H9 (cell line): ENCODE results near the gene MRC2. TPM values are rescaled to one million over a fixed set of nuclear protein-coding genes. Genes with fewer than 3 reads are reported as not detected.

ENCODE experiments used
- DNase-seq: peaks from one replicate; pipeline ENCODE4 v3.0.0-alpha.2; 2017
- H2AFZ ChIP-seq: one replicate; pipeline ENCODE4 v1.6.1; 2013; ENCODE audit warnings: mild to moderate bottlenecking, low read length, control low read depth, moderate library complexity
- H2AK5ac ChIP-seq: 2 replicates; pipeline ENCODE4 v1.6.1; 2013; ENCODE audit warnings: low read length, control low read depth, mixed read lengths; ENCODE audit not compliant: insufficient read length
- H2BK120ac ChIP-seq: one replicate; pipeline ENCODE4 v1.6.1; 2013; ENCODE audit warnings: low read depth, mild to moderate bottlenecking, low read length, control low read depth, inconsistent platforms; ENCODE audit not compliant: poor library complexity, severe bottlenecking
- H2BK12ac ChIP-seq: 2 replicates; pipeline ENCODE4 v1.6.1; 2013; ENCODE audit warnings: low read length, control low read depth, mixed read lengths, low read depth; ENCODE audit not compliant: insufficient read length
- H2BK15ac ChIP-seq: 2 replicates; pipeline ENCODE4 v1.6.1; 2013; ENCODE audit warnings: low read depth, low read length, control low read depth
- H2BK20ac ChIP-seq: one replicate; pipeline ENCODE4 v1.6.1; 2013; ENCODE audit warnings: low read depth, mild to moderate bottlenecking, low read length, control low read depth, inconsistent platforms; ENCODE audit not compliant: poor library complexity, severe bottlenecking
- H2BK5ac ChIP-seq: 2 replicates; pipeline ENCODE4 v1.6.1; 2013; ENCODE audit warnings: low read length, control low read depth, mixed read lengths; ENCODE audit not compliant: insufficient read length
- H3K14ac ChIP-seq: 2 replicates; pipeline ENCODE4 v1.6.1; 2013; ENCODE audit warnings: low read length, control low read depth; ENCODE audit not compliant: insufficient read depth
- H3K18ac ChIP-seq: 2 replicates; pipeline ENCODE4 v1.6.1; 2013; ENCODE audit warnings: low read depth, mild to moderate bottlenecking, mixed read lengths, low read length, control low read depth; ENCODE audit not compliant: insufficient read length
- H3K23ac ChIP-seq: 2 replicates; pipeline ENCODE4 v1.6.1; 2013; ENCODE audit warnings: low read length, control low read depth, mixed read lengths, low read depth; ENCODE audit not compliant: insufficient read length
- H3K23me2 ChIP-seq: 2 replicates; pipeline ENCODE4 v1.6.1; 2013; ENCODE audit warnings: low read depth, mild to moderate bottlenecking, mixed read lengths, low read length, control low read depth; ENCODE audit not compliant: insufficient read length, poor library complexity, severe bottlenecking
- H3K27ac ChIP-seq: 2 replicates; pipeline ENCODE4 v1.5.1; 2013; ENCODE audit warnings: low read length, control low read depth, mixed read lengths, low read depth; ENCODE audit not compliant: insufficient read length
- H3K27me3 ChIP-seq: 2 replicates; pipeline ENCODE4 v1.6.1; 2013; ENCODE audit warnings: low read length, control low read depth, inconsistent platforms; ENCODE audit not compliant: insufficient read depth
- H3K4ac ChIP-seq: 2 replicates; pipeline ENCODE4 v1.6.1; 2013; ENCODE audit warnings: low read depth, mild to moderate bottlenecking, control low read depth, inconsistent platforms, low read length, moderate library complexity
- H3K4me1 ChIP-seq: 2 replicates; pipeline ENCODE4 v1.6.1; 2013; ENCODE audit warnings: low read length, control low read depth, inconsistent platforms; ENCODE audit not compliant: insufficient read depth
- H3K4me2 ChIP-seq: 2 replicates; pipeline ENCODE4 v1.6.1; 2013; ENCODE audit warnings: low read length, control low read depth, mixed read lengths; ENCODE audit not compliant: insufficient read length, insufficient read depth
- H3K56ac ChIP-seq: 2 replicates; pipeline ENCODE4 v1.6.1; 2013; ENCODE audit warnings: low read depth, mild to moderate bottlenecking, mixed read lengths, low read length, control low read depth; ENCODE audit not compliant: insufficient read length
- H3K79me1 ChIP-seq: 2 replicates; pipeline ENCODE4 v1.6.1; 2013; ENCODE audit warnings: low read depth, mild to moderate bottlenecking, moderate library complexity, low read length, control low read depth, inconsistent platforms; ENCODE audit not compliant: insufficient read depth, poor library complexity, severe bottlenecking
- H3K79me2 ChIP-seq: 2 replicates; pipeline ENCODE4 v1.6.1; 2013; ENCODE audit warnings: low read length, control low read depth, inconsistent platforms; ENCODE audit not compliant: insufficient read depth
- H3K9ac ChIP-seq: 2 replicates; pipeline ENCODE4 v1.6.1; 2013; ENCODE audit warnings: low read length, control low read depth, mixed read lengths; ENCODE audit not compliant: insufficient read length; ENCODE audit errors: extremely low read depth
- H3K9me3 ChIP-seq: one replicate; pipeline ENCODE4 v1.6.1; 2013; ENCODE audit warnings: low read depth, low read length, inconsistent platforms; ENCODE audit not compliant: control insufficient read depth
- H3T11ph ChIP-seq: one replicate; pipeline ENCODE4 v1.6.1; 2013; ENCODE audit warnings: mild to moderate bottlenecking, low read length, control low read depth, inconsistent platforms
- H4K20me1 ChIP-seq: one replicate; pipeline ENCODE4 v1.6.1; 2013; ENCODE audit not compliant: control insufficient read depth, insufficient read length, insufficient read depth
- H4K5ac ChIP-seq: 2 replicates; pipeline ENCODE4 v1.6.1; 2013; ENCODE audit warnings: low read depth, mild to moderate bottlenecking, mixed read lengths, low read length, control low read depth; ENCODE audit not compliant: insufficient read length
- H4K8ac ChIP-seq: replicated peaks from 2 replicates; pipeline ENCODE4 v1.6.1; 2013; ENCODE audit warnings: low read length, control low read depth, mixed read lengths, low read depth; ENCODE audit not compliant: insufficient read length
- H4K91ac ChIP-seq: 2 replicates; pipeline ENCODE4 v1.6.1; 2013; ENCODE audit warnings: low read depth, mild to moderate bottlenecking, moderate library complexity, mixed read lengths, low read length, control low read depth; ENCODE audit not compliant: insufficient read length
- H3K27ac Mint-ChIP-seq, 3 experiments: 2 replicates in 2 of 3; 3 replicates in 1 of 3; pipeline ENCODE4 v1.8.0; 2020 to 2021; ENCODE audit warnings: mixed read lengths in 3 of 3, mild to moderate bottlenecking in 1 of 3, moderate library complexity in 1 of 3
- H3K27me3 Mint-ChIP-seq: 2 replicates; pipeline ENCODE4 v1.8.0; 2021; ENCODE audit warnings: low read depth, mild to moderate bottlenecking, moderate library complexity, mixed read lengths
- H3K36me3 Mint-ChIP-seq, 3 experiments: 2 replicates in 2 of 3; 3 replicates in 1 of 3; pipeline ENCODE4 v1.8.0; 2020 to 2021; ENCODE audit warnings: low read depth in 3 of 3, mixed read lengths in 3 of 3; ENCODE audit not compliant: insufficient read depth in 1 of 3
- H3K4me1 Mint-ChIP-seq, 2 experiments: 2 replicates each; pipeline ENCODE4 v1.8.0; 2020; ENCODE audit warnings: mixed read lengths in 2 of 2
- H3K4me3 Mint-ChIP-seq, 2 experiments: 2 replicates in 1 of 2; 3 replicates in 1 of 2; pipeline ENCODE4 v1.8.0; 2020 to 2021; ENCODE audit warnings: mild to moderate bottlenecking in 2 of 2, mixed read lengths in 2 of 2, moderate library complexity in 1 of 2
- H3K9me3 Mint-ChIP-seq, 2 experiments: 2 replicates in 1 of 2; 3 replicates in 1 of 2; pipeline ENCODE4 v1.8.0; 2020; ENCODE audit warnings: mild to moderate bottlenecking in 2 of 2, mixed read lengths in 2 of 2, moderate library complexity in 1 of 2
- CTCF ChIP-seq: fragments of 200-600 bp; sonication (generic); conservative IDR thresholded peaks from 3 replicates; pipeline ENCODE4 v1.8.0; 2021; ENCODE audit warnings: antibody characterized with exemption, mild to moderate bottlenecking
- WGBS: extraction: QIAGEN DNeasy Blood & Tissue Kit; methylation state at CpG from one replicate; pipeline ENCODE4 v1.1.7; 2013; ENCODE audit warnings: missing lambda C conversion rate, low lambda C conversion rate, mixed read lengths; ENCODE audit not compliant: insufficient read length; ENCODE audit errors: extremely low coverage; 5-methylcytosine and 5-hydroxymethylcytosine counted together
- total RNA-seq: library from RNA; stranded (reverse); gene quantifications from 2 replicates; pipeline ENCODE4 v1.2.1, GENCODE V29; 2021

MRC2 gene
- total RNA-seq, 1 experiment from 2014 or later = 18.7 TPM

- no peaks in the 10 kb centered on the region for H3K27me3 ChIP-seq
- Mint-ChIP-seq H3K4me3 (no peak overlapping the region), H3K9me3 (no peaks in the 10 kb centered on the region), H3K27me3 (no peaks in the 10 kb centered on the region; the same call in 1 of the 2 replicates), H3K36me3 (no peaks in the 10 kb centered on the region), H3K4me1 (peaks cover 14 to 16% of the 10 kb centered on the region in 2 experiments), H3K27ac (no peak overlapping the region)
- DNase-seq = no peak
- H3T11ph ChIP-seq = no peak overlapping the region
- H2AK5ac ChIP-seq = no peak overlapping the region
- H3K4ac ChIP-seq = no peak overlapping the region
- no peak for TF ChIP-seq CTCF
- H3K4me2 ChIP-seq = no peak overlapping the region
- H3K14ac ChIP-seq = no peak overlapping the region
- no CpG with 5 or more reads among the region's 6 CpGs for WGBS
- no peak overlapping the region for H4K91ac ChIP-seq
- no peaks in the 10 kb centered on the region for H3K79me1 ChIP-seq
- H3K9me3 ChIP-seq = no peaks in the 10 kb centered on the region
- no peak overlapping the region for H2BK5ac ChIP-seq
- H3K79me2 ChIP-seq = no peaks in the 10 kb centered on the region
- H4K8ac ChIP-seq = no peak overlapping the region
- no peaks in the 10 kb centered on the region for H4K20me1 ChIP-seq
- H3K9ac ChIP-seq = no peak overlapping the region
- no peak overlapping the region for H4K5ac ChIP-seq
- no peak overlapping the region for H3K23ac ChIP-seq
- no peak overlapping the region for H2BK120ac ChIP-seq
- no peak overlapping the region for H3K18ac ChIP-seq
- no peaks in the 10 kb centered on the region; the same call in 1 of the 2 replicates for H3K4me1 ChIP-seq
- H2BK12ac ChIP-seq = no peak overlapping the region
- H2BK15ac ChIP-seq = no peak overlapping the region
- no peak overlapping the region for H2BK20ac ChIP-seq
- no peak overlapping the region for H3K27ac ChIP-seq
- no peak overlapping the region for H2AFZ ChIP-seq
- H3K56ac ChIP-seq = no peak overlapping the region
- H3K23me2 ChIP-seq = no peaks in the 10 kb centered on the region
These were observed 16.0 kb downstream of the MRC2 start for GRCh38 chr17:62643496-62643895.
